SK-N-SH (cell line): ENCODE data around the gene VPS13C. TPM values are rescaled to one million over a fixed set of nuclear protein-coding genes. Genes with fewer than 3 reads are reported as not detected.

ENCODE experiments used
- CTCF ChIA-PET: fragments of 300-600, 350-600 bp; formaldehyde crosslinking; extraction: SDS; loops from one replicate; lab custom pipeline; 2021; lab: Yijun Ruan, JAX
- POLR2A ChIA-PET: fragments of 350-600 bp; sonication (Branson Sonifier 250); formaldehyde crosslinking; extraction: SDS; loops from one replicate; lab custom pipeline; 2020; ENCODE audit warnings: antibody characterized with exemption, inconsistent platforms; lab: Yijun Ruan, JAX
- DNase-seq: peaks from one replicate; pipeline ENCODE4 v3.0.0; 2012
- H2AFZ ChIP-seq: fragments of 200-600 bp; sonication (generic); 2 replicates; pipeline ENCODE4 v1.8.1; 2016; ENCODE audit warnings: antibody characterized with exemption, mild to moderate bottlenecking, low read depth
- H3F3A ChIP-seq: fragments of 200-600 bp; sonication (generic); replicated peaks from 2 replicates; pipeline ENCODE3; 2016; ENCODE audit warnings: antibody characterized with exemption, mild to moderate bottlenecking; ENCODE audit not compliant: insufficient read depth
- H3K27ac ChIP-seq, 2 experiments: fragments of 200-500 bp in 1 of 2; fragments of 200-600 bp in 1 of 2; sonication (Bioruptor generic) in 1 of 2; sonication (generic), shearing (Covaris generic) in 1 of 2; 2 replicates each; pipeline versions ENCODE4 v1.5.1 to v1.6.1; 2014 to 2016; ENCODE audit warnings: low read depth in 2 of 2, inconsistent platforms in 1 of 2, low read length in 1 of 2, mild to moderate bottlenecking in 1 of 2, mixed read lengths in 1 of 2
- H3K27me3 ChIP-seq: fragments of 200-600 bp; sonication (generic), shearing (Covaris generic); 2 replicates; pipeline ENCODE4 v1.6.1; 2016; ENCODE audit warnings: mixed run types; ENCODE audit not compliant: insufficient read depth
- H3K36me3 ChIP-seq, 2 experiments: fragments of 200-500 bp in 1 of 2; fragments of 200-600 bp in 1 of 2; sonication (Bioruptor generic) in 1 of 2; sonication (generic) in 1 of 2; replicated peaks in 1 of 2; 2 replicates each; pipeline versions ENCODE3 to v1.5.1; 2014 to 2016; ENCODE audit warnings: low read length in 1 of 2, mild to moderate bottlenecking in 1 of 2; ENCODE audit not compliant: insufficient read depth in 2 of 2, control insufficient read depth in 1 of 2
- H3K4me1 ChIP-seq, 2 experiments: fragments of 200-500 bp in 1 of 2; fragments of 200-600 bp in 1 of 2; sonication (Bioruptor generic) in 1 of 2; sonication (generic), shearing (Covaris generic) in 1 of 2; 2 replicates each; pipeline versions ENCODE4 v1.5.1 to v1.6.1; 2014 to 2016; ENCODE audit warnings: low read depth in 1 of 2, low read length in 1 of 2, mixed run types in 1 of 2; ENCODE audit not compliant: insufficient read depth in 2 of 2, control insufficient read depth in 1 of 2
- H3K4me2 ChIP-seq: fragments of 200-600 bp; sonication (generic), shearing (Covaris generic); 2 replicates; pipeline ENCODE4 v1.6.1; 2017; ENCODE audit warnings: mixed run types
- H3K4me3 ChIP-seq, 2 experiments: fragments of 200-500 bp in 1 of 2; fragments of 200-600 bp in 1 of 2; sonication (Bioruptor generic) in 1 of 2; sonication (generic), shearing (Covaris generic) in 1 of 2; 2 replicates each; pipeline versions ENCODE4 v1.5.1 to v1.8.1; 2014 to 2016; ENCODE audit warnings: low read depth in 2 of 2, inconsistent platforms in 1 of 2, low read length in 1 of 2, mild to moderate bottlenecking in 1 of 2, mixed read lengths in 1 of 2, moderate library complexity in 1 of 2
- H3K79me2 ChIP-seq: fragments of 200-600 bp; sonication (generic); 2 replicates; pipeline ENCODE4 v1.8.1; 2017; ENCODE audit warnings: mild to moderate bottlenecking; ENCODE audit not compliant: insufficient read depth
- H3K9ac ChIP-seq: fragments of 200-600 bp; sonication (generic); 2 replicates; pipeline ENCODE4 v1.6.1; 2017; ENCODE audit warnings: mixed run types
- H3K9me2 ChIP-seq: fragments of 200-600 bp; sonication (generic); 2 replicates; pipeline ENCODE4 v1.6.1; 2017; ENCODE audit warnings: mixed run types
- H3K9me3 ChIP-seq: fragments of 200-600 bp; sonication (generic); 2 replicates; pipeline ENCODE4 v1.6.1; 2017; ENCODE audit warnings: mixed run types, mild to moderate bottlenecking, moderate library complexity
- H4K20me1 ChIP-seq: fragments of 200-600 bp; sonication (generic); 2 replicates; pipeline ENCODE4 v1.6.1; 2017; ENCODE audit warnings: mild to moderate bottlenecking, mixed run types; ENCODE audit not compliant: insufficient read depth
- CHD2 ChIP-seq: fragments of 150-350 bp; IDR thresholded peaks from 2 replicates; pipeline ENCODE4 v1.6.1; 2018; ENCODE audit warnings: low read length; ENCODE audit not compliant: partially characterized antibody
- ELF1 ChIP-seq: IDR thresholded peaks from 2 replicates; pipeline ENCODE4 v1.4.0; 2012
- FOXM1 ChIP-seq: IDR thresholded peaks from 2 replicates; pipeline ENCODE4 v1.4.0; 2012; ENCODE audit warnings: low read depth, mild to moderate bottlenecking
- GABPA ChIP-seq: IDR thresholded peaks from 2 replicates; pipeline ENCODE4 v1.4.0; 2012; ENCODE audit warnings: low read depth, mild to moderate bottlenecking
- JUND ChIP-seq: IDR thresholded peaks from 2 replicates; pipeline ENCODE4 v1.4.0; 2012
- PBX3 ChIP-seq: IDR thresholded peaks from 2 replicates; pipeline ENCODE4; 2012
- RCOR1 ChIP-seq: fragments of 150-350 bp; IDR thresholded peaks from 2 replicates; pipeline ENCODE4 v1.6.1; 2017; ENCODE audit warnings: antibody characterized with exemption, low read length
- REST ChIP-seq: IDR thresholded peaks from 2 replicates; pipeline ENCODE4 v1.6.1; 2012; ENCODE audit warnings: mild to moderate bottlenecking, low read depth, low read length, moderate library complexity
- RXRA ChIP-seq: IDR thresholded peaks from 2 replicates; pipeline ENCODE4 v1.4.0; 2012; ENCODE audit warnings: low read depth, mild to moderate bottlenecking, borderline replicate concordance
- SIN3A ChIP-seq: IDR thresholded peaks from 2 replicates; pipeline ENCODE4 v1.6.1; 2012; ENCODE audit warnings: low read depth, mild to moderate bottlenecking, low read length, moderate library complexity, borderline replicate concordance
- TEAD4 ChIP-seq: IDR thresholded peaks from 2 replicates; pipeline ENCODE4 v1.4.0; 2012; ENCODE audit warnings: mild to moderate bottlenecking, borderline replicate concordance; ENCODE audit not compliant: insufficient read depth
- YY1 ChIP-seq: IDR thresholded peaks from 2 replicates; pipeline ENCODE4 v1.4.0; 2012; ENCODE audit warnings: low read depth, mild to moderate bottlenecking
- WGBS: methylation state at CpG from one replicate; pipeline ENCODE4 v1.1.6; 2017; ENCODE audit warnings: low lambda C conversion rate; 5-methylcytosine and 5-hydroxymethylcytosine counted together
- polyA plus RNA-seq, 3 experiments: library from polyadenylated mRNA; depleted of rRNA; stranded (reverse); fragments of >200 nt; gene quantifications; 2 replicates each; pipeline ENCODE4 v1.2.3, GENCODE V29; 2012
- TF ChIP-seq, protein P1 (sequence below): fragments of 150-350 bp; IDR thresholded peaks from 2 replicates; pipeline ENCODE4 v1.6.1; 2016; ENCODE audit warnings: mild to moderate bottlenecking, low read depth, low read length
- TF ChIP-seq, protein P2 (sequence below): fragments of 150-350 bp; IDR thresholded peaks from 2 replicates; pipeline ENCODE4 v1.6.1; 2017; ENCODE audit warnings: antibody characterized with exemption, low read length, low read depth, borderline replicate concordance
- TF ChIP-seq, protein P3 (sequence below): IDR thresholded peaks from 2 replicates; pipeline ENCODE4 v1.4.0; 2012; ENCODE audit warnings: low read depth, borderline replicate concordance

VPS13C gene
- polyA plus RNA-seq, 1 of the 3 experiments (the other 2 are of a cell fraction), result 5.7 TPM

- no peaks in the 10 kb centered on the region for H3K27me3 ChIP-seq
- DNase-seq, result no peak
- H3K36me3 ChIP-seq, result peaks cover 20 to 27% of the 10 kb centered on the region in 2 experiments
- no peaks in the 10 kb centered on the region for H3K79me2 ChIP-seq
- H3K9me3 ChIP-seq, result no peaks in the 10 kb centered on the region
- no peak overlapping the region for H2AFZ ChIP-seq
- peaks cover 4% of the 10 kb centered on the region for H3F3A ChIP-seq
- CTCF ChIA-PET, result interaction anchor here (3.2 kb wide), 1 partner anchor 17 kb away, joined by 13 read pairs; no protein-coding TSS in a partner anchor
- no peak overlapping the region for H3K4me3 ChIP-seq
- no peak overlapping the region for H3K27ac ChIP-seq
- no peak overlapping the region for H3K9ac ChIP-seq
- H3K4me1 ChIP-seq, result no peaks in the 10 kb centered on the region
- POLR2A ChIA-PET, result no interaction called here
- TF ChIP-seq, protein P1, sequence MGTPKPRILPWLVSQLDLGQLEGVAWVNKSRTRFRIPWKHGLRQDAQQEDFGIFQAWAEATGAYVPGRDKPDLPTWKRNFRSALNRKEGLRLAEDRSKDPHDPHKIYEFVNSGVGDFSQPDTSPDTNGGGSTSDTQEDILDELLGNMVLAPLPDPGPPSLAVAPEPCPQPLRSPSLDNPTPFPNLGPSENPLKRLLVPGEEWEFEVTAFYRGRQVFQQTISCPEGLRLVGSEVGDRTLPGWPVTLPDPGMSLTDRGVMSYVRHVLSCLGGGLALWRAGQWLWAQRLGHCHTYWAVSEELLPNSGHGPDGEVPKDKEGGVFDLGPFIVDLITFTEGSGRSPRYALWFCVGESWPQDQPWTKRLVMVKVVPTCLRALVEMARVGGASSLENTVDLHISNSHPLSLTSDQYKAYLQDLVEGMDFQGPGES, result no peak
- TF ChIP-seq GABPA (no peak), TEAD4 (no peak), FOXM1 (no peak), RXRA (no peak), CHD2 (no peak), REST (no peak), JUND (no peak), PBX3 (no peak), RCOR1 (no peak), YY1 (no peak), ELF1 (no peak), SIN3A (no peak)
- TF ChIP-seq, protein P2, sequence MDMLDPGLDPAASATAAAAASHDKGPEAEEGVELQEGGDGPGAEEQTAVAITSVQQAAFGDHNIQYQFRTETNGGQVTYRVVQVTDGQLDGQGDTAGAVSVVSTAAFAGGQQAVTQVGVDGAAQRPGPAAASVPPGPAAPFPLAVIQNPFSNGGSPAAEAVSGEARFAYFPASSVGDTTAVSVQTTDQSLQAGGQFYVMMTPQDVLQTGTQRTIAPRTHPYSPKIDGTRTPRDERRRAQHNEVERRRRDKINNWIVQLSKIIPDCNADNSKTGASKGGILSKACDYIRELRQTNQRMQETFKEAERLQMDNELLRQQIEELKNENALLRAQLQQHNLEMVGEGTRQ, result no peak
- TF ChIP-seq, protein P3, sequence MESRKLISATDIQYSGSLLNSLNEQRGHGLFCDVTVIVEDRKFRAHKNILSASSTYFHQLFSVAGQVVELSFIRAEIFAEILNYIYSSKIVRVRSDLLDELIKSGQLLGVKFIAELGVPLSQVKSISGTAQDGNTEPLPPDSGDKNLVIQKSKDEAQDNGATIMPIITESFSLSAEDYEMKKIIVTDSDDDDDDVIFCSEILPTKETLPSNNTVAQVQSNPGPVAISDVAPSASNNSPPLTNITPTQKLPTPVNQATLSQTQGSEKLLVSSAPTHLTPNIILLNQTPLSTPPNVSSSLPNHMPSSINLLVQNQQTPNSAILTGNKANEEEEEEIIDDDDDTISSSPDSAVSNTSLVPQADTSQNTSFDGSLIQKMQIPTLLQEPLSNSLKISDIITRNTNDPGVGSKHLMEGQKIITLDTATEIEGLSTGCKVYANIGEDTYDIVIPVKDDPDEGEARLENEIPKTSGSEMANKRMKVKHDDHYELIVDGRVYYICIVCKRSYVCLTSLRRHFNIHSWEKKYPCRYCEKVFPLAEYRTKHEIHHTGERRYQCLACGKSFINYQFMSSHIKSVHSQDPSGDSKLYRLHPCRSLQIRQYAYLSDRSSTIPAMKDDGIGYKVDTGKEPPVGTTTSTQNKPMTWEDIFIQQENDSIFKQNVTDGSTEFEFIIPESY, result no peak
- H4K20me1 ChIP-seq, result no peaks in the 10 kb centered on the region
- WGBS, result 98% methylated on average over 4 of the region's 4 CpGs
- H3K4me2 ChIP-seq, result no peak overlapping the region
- no peaks in the 10 kb centered on the region for H3K9me2 ChIP-seq
Observed at GRCh38 chr15:61851955-61852354, 208.3 kb downstream of the VPS13C start.
